Astrocyte of the hippocampus (primary cell): Measurements from ENCODE around the gene MGMT.

Source experiments
- DNase-seq: peaks from one replicate; pipeline ENCODE4 v3.0.0; 2011; ENCODE audit warnings: low read depth, low spot score

Gene MGMT

DNA sequence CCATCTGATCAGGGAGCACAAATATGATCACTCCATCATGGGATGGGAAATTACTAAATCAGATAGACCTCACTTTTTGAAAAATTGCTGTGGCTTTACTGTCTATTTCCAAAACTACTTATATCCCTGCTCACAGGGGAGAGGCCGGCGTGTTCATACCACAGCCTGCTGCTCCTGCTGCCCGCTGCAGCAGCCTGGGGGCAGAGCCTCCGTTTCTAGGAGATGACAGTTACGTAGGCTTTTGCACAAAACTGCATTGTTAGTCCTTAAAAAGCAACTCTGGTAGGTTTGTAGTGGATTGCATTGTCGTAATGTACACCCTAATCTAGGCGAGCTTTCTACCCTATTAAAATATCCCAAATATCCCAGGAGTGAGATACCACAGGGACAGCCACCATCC is 293.4 kb downstream of the MGMT start:
- DNase-seq = no peak

DNA sequence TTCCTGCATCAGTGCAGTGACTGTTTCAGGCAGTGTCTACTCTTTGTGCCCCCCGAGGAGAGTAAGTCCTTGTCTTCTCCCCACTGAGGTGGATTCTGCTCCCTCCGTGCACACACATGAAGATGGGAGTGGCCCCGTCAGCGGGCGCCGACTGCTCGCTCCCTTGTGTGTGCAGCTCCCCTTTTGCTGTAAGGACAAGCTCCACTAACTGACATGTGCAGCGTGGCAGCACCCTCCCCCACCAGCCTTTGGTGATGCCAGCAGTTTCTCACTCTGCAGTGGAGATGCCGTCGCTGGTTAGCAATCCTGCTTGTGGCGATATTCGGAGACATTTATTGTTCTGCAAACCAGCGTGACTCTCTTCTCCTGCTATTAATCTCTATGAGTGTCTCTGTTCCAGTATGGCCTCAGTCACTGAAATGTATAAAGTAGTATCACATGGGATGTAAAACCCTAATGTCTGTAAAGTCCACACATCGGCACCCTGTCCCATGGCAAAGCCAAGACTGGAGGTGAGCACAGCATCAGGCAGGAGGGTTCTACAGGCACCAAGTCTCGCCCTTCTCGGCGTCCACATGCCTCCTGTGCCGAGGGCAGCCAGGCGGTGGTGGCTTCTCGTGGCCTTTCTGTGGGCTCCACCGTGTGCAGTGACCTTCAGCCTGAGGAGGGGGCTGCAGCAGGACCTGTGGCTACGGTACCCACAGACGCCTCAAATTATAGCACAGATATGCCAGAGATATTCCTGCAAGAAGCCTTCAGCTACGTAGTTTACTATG is 294.3 kb downstream of the MGMT start:
- DNase-seq = no peak

DNA sequence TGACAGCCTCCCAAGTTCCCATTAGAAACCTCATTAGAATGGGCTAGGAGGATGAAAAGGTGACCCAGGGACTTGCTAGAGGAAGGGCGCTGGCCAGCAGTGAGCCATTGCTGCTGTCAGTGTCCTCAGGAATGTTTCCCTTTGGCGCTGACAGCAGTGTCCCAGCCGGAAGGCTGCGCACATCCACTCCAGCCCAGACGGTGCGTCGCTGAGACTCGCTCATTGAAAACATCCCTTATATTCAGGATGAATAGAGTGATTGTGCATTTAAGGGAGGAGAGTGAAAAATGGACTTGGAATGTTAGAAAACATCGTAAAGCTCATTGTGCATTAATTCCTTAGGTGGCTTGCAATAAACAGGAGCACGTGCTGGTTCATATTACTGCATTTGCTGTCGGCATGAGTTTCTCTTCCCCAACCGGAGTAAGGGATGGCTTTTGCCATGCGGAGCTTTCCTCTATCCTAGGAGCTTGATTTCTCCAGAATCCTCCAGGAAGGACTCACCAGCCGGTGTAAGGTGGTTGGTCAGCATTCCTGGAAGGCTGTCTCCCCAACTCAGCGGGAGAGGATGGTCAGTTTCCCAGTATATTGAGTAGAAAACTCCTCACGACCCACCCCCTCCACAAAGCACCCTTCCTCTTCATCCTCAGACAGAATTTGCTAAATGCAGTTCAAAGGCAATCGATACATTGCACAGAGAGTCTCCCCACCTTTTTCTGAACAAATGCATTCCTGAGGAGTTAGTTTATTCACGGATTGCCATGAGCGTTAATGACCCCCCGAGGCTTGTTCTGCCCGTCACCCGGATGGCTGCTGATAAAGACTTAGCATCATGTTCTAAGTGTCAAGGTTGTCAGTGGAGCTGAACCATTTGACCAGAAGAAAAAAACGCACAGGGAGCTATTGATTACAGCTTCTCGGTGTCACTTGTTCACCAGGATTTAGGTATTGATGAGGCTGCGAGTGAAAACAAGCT is 295.2 kb downstream of the MGMT start:
- DNase-seq = no peak

DNA sequence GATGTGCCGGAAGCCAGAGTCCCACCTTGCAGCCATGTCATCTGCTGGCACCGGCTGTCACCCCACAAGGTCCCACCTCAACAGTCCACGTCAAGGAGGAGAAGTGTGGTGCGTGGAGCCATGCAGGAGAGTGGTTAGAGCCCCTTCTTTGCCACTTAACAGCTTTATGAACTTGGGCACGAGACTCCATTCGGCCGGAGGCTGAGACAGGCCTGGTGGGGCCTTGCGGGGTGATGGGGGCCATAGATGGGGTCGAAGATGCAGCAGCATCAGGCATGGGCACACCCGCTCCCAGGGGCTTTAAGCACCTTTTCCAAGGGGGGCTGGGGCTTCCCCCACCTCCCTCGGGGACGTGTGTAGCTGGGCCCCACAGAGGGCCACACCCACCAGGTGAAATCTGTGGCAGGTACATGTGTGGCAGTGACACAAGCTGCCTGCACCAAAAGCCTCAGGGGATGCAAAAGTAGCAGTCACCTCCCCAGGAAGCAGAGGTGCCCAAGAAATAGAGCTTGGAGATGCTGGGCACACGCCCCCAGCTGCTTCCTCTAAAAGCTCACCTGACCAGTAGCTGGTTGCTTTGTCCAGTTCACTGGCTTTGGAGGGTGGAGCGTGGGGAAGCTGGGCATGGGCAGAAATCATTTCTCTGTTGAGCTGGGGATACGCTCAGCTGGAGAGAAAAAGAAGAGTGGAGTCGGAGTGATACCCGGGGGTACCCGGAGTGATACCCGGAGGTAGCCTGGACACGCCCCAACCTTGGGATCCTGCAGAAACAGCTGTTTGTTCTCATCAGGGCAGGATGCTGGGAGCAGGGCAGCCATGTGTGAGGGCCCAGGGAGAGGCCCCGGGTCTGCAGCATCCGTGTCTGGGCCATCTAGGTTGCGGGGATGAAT is 297.2 kb downstream of the MGMT start:
- DNase-seq = no peak

DNA sequence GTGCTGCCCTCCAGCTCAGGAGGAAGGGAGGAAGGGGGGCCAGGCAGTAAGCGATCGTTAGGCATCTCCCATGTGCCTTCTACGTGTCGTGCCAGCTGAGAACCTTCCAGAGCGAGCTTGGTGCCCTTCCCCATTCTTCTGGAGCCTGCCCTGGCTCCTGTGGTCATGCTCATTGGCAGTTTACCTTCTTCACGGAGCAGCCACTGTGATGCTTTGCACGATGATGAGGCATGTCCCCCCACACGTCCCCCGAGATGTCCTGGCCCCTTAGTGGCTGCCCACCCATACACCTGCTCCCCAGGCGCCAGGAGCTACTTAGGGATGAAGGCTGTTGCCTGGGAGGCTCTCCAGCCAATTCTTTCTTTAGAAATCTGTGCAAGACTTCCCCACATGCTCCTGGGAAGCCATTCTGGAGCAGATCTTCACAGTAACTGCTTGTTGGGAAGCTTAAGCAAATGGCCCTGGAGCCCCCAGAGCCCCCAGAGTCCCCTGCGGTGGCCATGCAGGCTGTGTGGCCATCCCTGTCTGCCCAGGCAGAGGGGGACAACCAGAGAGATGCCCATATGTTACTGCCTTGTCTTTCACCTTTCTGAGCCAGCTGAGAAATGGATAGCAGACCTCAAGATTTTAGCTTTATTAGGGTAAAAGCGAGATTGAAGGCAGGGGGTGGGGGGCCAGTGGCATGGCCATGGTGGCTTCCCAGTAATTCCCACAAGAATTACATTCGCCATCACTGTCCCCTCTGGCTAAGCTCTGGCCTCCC is 298.0 kb downstream of the MGMT start:
- no peak for DNase-seq

DNA sequence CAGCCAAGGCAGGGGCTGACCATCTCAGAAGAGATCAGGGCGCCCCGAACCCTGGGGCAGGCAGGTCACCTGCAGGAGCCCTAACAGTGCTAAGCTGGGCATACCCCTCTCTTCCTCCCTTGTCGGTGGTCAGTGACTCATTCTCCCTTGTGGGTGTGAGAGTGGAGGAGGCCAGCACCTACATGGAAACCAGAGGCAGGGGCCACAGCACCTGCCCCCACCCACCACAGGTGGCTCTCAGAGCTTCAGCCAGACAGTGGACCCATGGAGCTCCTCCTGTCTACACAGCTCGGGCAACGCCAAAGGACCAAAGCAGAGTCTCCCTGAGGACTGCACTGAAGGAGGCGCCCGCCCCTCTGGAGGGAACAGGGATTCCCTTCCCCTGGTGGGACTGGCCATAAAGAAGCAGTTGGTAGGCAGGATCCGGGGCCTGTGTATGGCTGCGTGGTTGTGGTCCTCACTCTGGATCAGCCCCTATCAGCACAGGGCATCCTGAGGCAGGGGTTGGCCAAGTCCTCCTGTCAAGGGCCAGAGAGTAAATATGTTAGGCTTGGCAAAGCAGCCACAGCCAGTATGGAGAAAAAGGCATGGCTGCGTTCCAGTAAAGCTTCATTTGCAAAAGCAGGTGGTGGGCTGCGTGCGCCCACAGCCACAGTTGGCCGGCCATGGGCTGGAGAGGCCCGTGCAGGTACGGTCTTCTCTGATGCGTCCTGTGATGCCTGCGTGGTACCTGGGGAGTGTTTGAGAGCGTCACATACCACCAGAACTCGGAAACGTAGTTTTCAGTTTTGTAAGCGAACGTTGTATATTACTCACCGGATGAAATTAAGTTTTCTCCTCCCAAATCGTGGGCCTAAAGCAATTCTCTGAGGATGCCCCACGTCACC is 298.9 kb downstream of the MGMT start:
- DNase-seq = no peak

DNA sequence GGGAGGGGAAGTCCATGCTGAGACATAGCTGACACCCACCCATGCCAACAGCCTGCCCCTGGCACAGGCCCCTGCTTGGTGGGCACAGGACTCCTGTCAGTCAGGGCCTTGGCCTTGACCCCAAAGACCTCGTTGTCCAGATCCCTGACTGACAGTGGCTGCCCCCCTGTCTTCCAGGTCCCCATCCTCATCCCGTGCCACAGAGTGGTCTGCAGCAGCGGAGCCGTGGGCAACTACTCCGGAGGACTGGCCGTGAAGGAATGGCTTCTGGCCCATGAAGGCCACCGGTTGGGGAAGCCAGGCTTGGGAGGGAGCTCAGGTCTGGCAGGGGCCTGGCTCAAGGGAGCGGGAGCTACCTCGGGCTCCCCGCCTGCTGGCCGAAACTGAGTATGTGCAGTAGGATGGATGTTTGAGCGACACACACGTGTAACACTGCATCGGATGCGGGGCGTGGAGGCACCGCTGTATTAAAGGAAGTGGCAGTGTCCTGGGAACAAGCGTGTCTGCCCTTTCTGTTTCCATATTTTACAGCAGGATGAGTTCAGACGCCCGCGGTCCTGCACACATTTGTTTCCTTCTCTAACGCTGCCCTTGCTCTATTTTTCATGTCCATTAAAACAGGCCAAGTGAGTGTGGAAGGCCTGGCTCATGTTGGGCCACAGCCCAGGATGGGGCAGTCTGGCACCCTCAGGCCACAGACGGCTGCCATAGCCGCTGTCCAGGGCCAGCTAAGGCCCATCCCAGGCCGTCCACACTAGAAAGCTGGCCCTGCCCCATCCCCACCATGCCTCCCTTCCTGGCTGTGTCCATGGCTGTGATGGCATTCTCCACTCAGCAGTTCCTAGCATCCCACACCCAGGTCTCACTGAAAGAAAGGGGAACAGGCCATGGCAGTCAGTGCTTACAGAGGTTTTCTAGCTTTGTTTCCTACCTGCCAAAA is 299.8 kb downstream of the MGMT start:
- no peak for DNase-seq

DNA sequence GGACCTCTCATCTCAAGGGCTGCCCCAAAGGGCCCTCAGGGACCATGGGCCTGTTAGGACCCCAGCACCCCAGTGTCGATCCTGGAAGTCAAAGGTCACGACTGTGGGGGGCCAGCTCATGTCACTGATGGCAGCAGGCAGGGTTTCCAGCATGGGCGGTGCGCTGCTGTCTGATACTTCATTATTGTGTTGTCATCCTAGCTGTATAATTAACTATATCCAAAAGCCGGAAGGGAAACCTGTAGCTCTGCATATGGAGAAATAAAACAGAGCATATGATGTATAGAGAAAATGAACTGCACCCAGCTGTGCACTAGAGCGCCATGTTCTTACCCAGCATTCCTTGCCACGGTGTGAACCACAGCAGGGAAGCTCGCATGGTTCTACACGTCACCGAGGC is 300.7 kb downstream of the MGMT start:
- DNase-seq = no peak

DNA sequence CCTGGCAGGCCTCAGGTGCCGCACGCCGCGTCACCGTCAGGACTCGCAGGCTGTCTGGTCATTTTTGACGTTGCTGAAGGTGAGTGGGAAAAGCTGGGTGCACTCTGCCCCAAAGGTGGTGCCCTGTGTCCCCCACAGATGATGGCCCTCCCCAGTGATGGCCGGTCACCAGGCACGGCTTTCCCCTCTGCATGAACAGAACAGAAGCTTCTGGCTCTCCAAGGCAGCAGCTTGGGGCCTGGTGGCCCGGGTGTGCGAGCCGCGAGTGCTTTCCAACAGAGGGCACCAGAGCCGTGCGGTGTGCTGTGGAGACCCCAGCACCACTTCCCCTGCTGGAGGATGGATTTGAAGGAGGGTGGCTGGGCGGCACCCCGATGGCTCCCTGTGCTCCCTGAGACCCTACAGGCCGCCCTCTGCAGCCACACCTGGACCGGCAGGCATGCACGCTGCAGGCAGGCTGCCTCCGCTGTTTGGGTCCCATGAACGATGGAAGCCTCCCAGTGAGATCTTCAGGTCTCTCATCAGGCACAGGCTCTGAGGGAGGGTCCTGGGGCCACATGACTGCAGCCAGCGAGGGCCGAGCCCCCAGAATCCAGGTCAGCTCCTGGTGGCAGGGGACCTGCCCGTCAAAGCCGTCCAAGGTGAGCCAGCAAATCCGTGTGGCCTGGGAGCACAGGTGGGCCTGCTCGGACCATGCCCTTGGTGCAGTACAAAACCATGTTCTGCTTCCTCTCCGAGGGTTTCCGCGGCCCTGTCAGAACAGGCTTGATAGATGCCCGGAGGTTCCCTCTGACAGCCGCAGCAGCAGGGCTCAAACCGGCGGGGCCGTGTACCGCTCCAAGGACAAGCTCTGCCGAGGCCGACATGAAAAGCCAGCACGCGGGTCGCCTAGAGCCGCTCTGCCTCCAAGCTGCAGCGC is 301.7 kb downstream of the MGMT start:
- DNase-seq = no peak

DNA sequence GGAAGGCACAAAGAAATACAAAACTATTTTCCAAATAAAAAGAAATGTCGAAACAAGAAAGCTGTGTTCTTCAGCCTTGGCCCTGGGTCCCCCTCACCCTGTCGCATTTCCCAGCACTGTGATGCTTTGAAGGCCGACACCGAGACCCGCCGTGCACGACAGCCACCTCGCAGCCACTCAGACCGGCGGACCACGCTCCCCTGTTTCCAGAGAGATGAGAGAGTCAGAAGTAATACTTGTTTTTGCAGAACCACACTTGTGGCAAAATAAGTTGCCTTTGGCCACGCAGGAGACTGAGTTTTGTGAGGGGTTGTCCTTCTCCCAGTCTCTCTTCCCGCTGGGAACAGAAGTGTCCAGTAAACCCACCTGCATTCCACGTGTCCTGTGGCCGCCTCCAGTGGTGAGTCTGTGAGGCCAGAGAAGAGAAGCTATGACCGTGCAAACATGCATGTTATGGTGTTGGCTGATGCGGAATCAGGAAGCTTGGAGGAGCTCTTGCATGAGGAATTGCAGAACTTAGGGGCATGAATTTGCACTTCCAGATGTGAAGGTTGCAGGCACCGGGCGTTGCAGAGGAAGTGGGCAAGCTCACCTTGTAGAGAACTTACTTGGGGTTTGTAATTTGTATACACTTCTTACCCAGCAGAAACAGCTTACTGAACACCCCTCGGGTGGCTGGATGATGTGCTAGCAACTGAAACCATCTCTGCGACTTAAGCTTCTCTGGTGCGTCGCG is 302.5 kb downstream of the MGMT start:
- DNase-seq = no peak

DNA sequence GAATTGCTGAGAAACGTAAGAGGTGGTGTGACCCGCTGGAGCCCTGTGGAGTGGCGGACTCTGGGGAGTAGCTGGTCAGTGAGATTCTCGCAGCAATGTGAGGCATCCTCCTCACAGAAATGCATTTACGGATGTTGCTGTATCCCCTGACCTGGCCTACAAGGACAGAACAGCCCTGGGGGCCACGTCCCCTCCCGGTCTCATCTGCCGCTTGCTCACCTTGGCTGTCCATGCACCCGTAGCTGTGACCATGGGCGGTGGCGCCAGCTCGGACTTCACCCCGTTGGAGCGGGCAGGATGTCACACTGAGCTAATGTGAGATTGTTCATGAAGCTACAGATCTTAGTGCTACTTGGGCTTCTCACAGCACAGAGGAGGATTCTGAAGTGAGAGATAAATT is 303.2 kb downstream of the MGMT start:
- DNase-seq = no peak

DNA sequence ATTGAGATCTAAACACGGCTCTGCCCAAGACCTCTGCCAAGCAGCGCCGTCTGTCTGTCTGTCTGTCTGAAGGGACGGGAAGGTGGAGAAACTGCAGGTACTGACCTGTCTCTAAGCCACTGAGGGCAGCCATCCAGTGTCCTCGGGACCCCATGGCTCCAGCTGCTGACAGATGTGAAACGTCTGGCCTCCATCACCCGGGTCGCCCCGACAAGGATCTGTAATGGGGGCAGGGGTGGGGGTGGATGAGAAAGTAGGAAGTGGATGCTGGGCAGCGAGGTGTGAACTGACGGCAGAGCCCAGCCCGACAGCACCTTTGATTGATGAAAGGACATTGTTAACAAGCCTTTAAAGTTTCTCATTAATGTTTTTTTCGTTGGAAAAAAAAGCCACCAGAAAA is 304.0 kb downstream of the MGMT start:
- no peak for DNase-seq

DNA sequence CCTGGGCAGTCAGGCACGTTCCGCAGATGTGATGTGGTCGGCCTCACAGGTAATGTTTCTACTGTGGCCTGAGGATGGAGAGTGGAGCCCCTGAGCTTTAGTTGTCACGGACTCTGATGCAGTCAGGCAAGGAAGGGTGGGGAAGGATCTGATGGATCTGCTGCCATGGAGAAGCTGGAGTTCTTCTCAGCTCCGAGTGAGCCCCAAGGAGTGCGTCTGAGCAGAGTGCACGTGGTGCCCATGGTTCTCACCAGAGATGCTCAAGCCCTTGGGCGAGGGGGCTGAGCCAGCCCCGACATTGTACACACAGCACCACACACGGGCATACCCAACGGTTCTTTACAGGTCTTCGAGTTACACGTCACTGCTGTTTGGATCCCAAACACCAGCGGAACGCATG is 304.5 kb downstream of the MGMT start:
- DNase-seq = no peak

DNA sequence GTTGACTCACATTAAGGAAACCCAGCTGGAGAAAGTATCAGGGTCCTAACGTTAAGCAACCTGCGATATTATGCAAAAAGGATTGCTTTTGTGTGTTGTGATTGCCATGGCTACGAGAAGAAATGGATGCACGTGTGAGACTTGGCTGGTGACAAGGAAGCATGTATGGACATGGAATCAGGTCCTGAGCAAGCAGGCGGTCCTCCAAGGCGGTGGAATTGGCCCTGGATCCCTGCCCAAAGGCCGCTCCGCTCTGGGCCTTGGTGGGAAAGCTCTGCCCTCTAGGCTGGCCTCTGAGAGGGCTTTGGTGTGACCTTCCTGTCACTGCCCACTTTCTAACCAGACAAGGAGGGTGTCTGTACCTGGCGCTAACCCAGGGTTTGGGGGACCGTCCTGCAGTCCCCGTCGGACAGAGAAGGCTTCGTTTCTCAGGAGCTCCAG is 305.0 kb downstream of the MGMT start:
- DNase-seq = no peak

DNA sequence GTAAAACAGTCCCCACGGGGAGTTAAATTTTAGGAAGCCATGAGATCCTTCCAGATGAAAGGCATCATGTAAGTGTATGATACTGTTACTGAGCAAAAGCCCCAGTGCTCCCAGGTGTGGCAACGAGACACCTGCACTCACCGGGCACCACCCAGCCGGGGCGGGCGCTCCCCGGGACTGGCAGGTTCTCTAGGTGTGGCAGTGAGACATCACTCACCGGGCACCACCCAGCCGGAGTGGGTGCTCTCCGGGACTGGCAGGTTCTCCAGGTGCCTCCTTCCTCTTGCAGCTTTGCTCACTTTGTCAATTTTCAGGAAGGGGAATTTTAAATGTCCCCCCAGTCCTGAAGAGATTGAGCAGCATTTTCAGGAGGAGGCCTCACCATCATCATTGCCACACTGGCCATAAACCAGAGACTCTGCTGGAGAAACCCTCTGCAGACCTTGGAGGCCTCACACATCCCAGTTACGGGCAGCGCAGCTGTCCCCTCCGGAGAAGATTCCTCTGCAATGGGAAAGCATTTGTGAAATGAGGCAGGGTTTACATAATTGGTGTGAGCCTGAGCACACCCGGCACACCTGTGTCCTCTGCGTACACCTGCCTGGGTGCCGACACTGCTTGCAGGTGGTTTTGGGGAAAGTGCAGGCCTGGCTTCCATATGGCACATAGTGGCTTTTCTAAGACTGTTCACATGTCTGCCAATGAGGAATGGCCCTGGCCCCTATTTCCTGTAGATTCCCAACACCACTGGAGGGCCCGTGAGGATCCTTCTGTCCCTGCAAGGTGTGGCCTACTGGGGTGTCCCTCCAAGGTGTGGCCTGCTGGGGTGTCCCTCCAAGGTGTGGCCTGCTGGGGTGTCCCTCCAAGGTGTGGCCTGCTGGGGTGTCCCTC is 305.7 kb downstream of the MGMT start:
- DNase-seq = no peak

DNA sequence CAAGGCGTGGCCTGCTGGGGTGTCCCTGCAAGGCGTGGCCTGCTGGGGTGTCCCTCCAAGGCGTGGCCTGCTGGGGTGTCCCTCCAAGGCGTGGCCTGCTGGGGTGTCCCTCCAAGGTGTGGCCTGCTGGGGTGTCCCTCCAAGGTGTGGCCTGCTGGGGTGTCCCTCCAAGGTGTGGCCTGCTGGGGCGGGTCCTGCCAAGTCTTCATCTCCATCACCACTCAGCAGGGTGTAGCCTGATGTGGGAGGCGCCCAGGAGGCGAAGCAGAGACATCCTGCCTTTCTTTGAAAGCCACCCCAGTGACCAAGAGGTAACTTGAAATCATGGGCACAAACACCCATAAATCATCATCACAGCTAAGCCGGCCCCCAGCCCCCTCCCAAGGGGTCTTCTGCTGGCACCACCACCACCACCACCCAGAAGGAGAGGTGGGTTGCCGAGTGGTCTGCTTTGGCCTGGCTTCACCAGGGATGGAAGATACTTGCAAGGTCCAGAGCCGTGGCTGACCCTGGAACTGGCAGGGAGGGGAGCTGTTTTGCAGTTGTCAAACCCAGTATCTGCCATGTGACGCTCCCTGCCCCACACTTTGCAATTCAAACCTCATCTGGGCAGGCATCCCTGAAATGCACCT is 306.4 kb downstream of the MGMT start:
- no peak for DNase-seq
